Mesendoderm (in vitro differentiated cells): ENCODE data around the gene MOK.

Source experiments
- DNase-seq: peaks from one replicate; pipeline ENCODE4 v3.0.0; 2013
- H2AK5ac ChIP-seq: 2 replicates; pipeline ENCODE4 v1.6.1; 2013; ENCODE audit warnings: low read length, inconsistent platforms
- H2BK120ac ChIP-seq: 2 replicates; pipeline ENCODE4 v1.6.1; 2013; ENCODE audit warnings: low read depth, mild to moderate bottlenecking, low read length, moderate library complexity, mixed read lengths
- H2BK15ac ChIP-seq: replicated peaks from 2 replicates; pipeline ENCODE4 v1.6.1; 2013; ENCODE audit warnings: low read depth, mild to moderate bottlenecking, moderate library complexity
- H2BK5ac ChIP-seq: 2 replicates; pipeline ENCODE4 v1.6.1; 2013; ENCODE audit warnings: low read length, inconsistent platforms
- H3K18ac ChIP-seq: 2 replicates; pipeline ENCODE4 v1.6.1; 2013; ENCODE audit warnings: mild to moderate bottlenecking, low read length, mixed read lengths
- H3K23ac ChIP-seq: one replicate; pipeline ENCODE4 v1.6.1; 2013; ENCODE audit warnings: low read length
- H3K27ac ChIP-seq: 2 replicates; pipeline ENCODE4 v1.5.1; 2013; ENCODE audit warnings: low read depth, mild to moderate bottlenecking, inconsistent platforms, low read length, moderate library complexity
- H3K27me3 ChIP-seq: 2 replicates; pipeline ENCODE4 v1.6.1; 2013; ENCODE audit warnings: low read length, control low read depth, mild to moderate bottlenecking, inconsistent platforms; ENCODE audit not compliant: insufficient read depth, poor library complexity
- H3K36me3 ChIP-seq: 2 replicates; pipeline ENCODE4 v1.6.1; 2013; ENCODE audit warnings: low read length, inconsistent platforms; ENCODE audit not compliant: control insufficient read depth, insufficient read depth
- H3K4ac ChIP-seq: one replicate; pipeline ENCODE4 v1.6.1; 2013; ENCODE audit warnings: low read depth, mild to moderate bottlenecking, low read length, moderate library complexity
- H3K4me1 ChIP-seq: 2 replicates; pipeline ENCODE4 v1.6.1; 2013; ENCODE audit warnings: low read depth, low read length, inconsistent platforms; ENCODE audit not compliant: control insufficient read depth
- H3K4me2 ChIP-seq: 2 replicates; pipeline ENCODE4 v1.6.1; 2013; ENCODE audit warnings: low read length
- H3K4me3 ChIP-seq: 2 replicates; pipeline ENCODE4 v1.5.1; 2013; ENCODE audit warnings: mild to moderate bottlenecking, low read length
- H3K56ac ChIP-seq: one replicate; pipeline ENCODE4 v1.6.1; 2013; ENCODE audit warnings: low read length
- H3K79me1 ChIP-seq: 2 replicates; pipeline ENCODE4 v1.6.1; 2013; ENCODE audit warnings: low read length, inconsistent platforms
- H3K79me2 ChIP-seq: 2 replicates; pipeline ENCODE4 v1.6.1; 2013; ENCODE audit warnings: mild to moderate bottlenecking, low read length; ENCODE audit not compliant: control insufficient read depth, insufficient read depth
- H3K9ac ChIP-seq: 2 replicates; pipeline ENCODE4 v1.6.1; 2013; ENCODE audit warnings: low read length, inconsistent platforms
- H4K5ac ChIP-seq: one replicate; pipeline ENCODE4 v1.6.1; 2013; ENCODE audit warnings: low read length
- H4K8ac ChIP-seq: one replicate; pipeline ENCODE4 v1.6.1; 2013; ENCODE audit warnings: low read depth, mild to moderate bottlenecking, control low read depth, low read length, moderate library complexity
- WGBS: extraction: QIAGEN DNeasy Blood & Tissue Kit; methylation state at CpG from one replicate; pipeline ENCODE4 v1.1.7; 2013; ENCODE audit warnings: low lambda C conversion rate, missing lambda C conversion rate; ENCODE audit not compliant: insufficient coverage; ENCODE audit errors: extremely low coverage; 5-methylcytosine and 5-hydroxymethylcytosine counted together

MOK gene

GRCh38 chr14:102341566-102341965 lies 36.6 kb upstream of the MOK start:
- Histone ChIP-seq H4K8ac (no peak overlapping the region), H3K4me1 (no peaks in the 10 kb centered on the region), H3K79me1 (no peaks in the 10 kb centered on the region), H3K79me2 (no peaks in the 10 kb centered on the region), H2BK5ac (no peak overlapping the region), H3K9ac (no peak overlapping the region), H2BK15ac (no peak overlapping the region), H3K4me3 (no peak overlapping the region), H3K23ac (no peak overlapping the region), H3K27me3 (no peaks in the 10 kb centered on the region), H4K5ac (no peak overlapping the region), H3K36me3 (peaks cover 10% of the 10 kb centered on the region), H3K56ac (no peak overlapping the region), H3K4ac (no peak overlapping the region), H3K4me2 (no peak overlapping the region), H3K18ac (no peak overlapping the region), H2BK120ac (no peak overlapping the region), H3K27ac (no peak overlapping the region), H2AK5ac (no peak overlapping the region)
- no peak for DNase-seq
- whole genome bisulfite sequencing, result no CpG with 5 or more reads among the region's 8 CpGs

- H3K4me3 ChIP-seq, result no peak overlapping the region
- no peak for DNase-seq
- no CpG with 5 or more reads among the region's 9 CpGs for WGBS
- no peak overlapping the region for H2BK120ac ChIP-seq
- H4K5ac ChIP-seq, result no peak overlapping the region
- H3K23ac ChIP-seq, result no peak overlapping the region
- H4K8ac ChIP-seq, result no peak overlapping the region
- H3K9ac ChIP-seq, result no peak overlapping the region
- no peak overlapping the region for H2BK5ac ChIP-seq
- no peak overlapping the region for H2BK15ac ChIP-seq
- H3K79me1 ChIP-seq, result no peaks in the 10 kb centered on the region
- H3K27ac ChIP-seq, result no peak overlapping the region
- H3K36me3 ChIP-seq, result peaks cover 5% of the 10 kb centered on the region
- H3K4ac ChIP-seq, result no peak overlapping the region
- H3K4me2 ChIP-seq, result no peak overlapping the region
- no peak overlapping the region for H3K18ac ChIP-seq
- H3K79me2 ChIP-seq, result no peaks in the 10 kb centered on the region
- H3K4me1 ChIP-seq, result no peaks in the 10 kb centered on the region
- H3K56ac ChIP-seq, result no peak overlapping the region
- no peak overlapping the region for H2AK5ac ChIP-seq
- H3K27me3 ChIP-seq, result no peaks in the 10 kb centered on the region
These were observed 33.8 kb upstream of the MOK start for GRCh38 chr14:102338724-102339123.

GRCh38 chr14:102335163-102335562 lies 30.2 kb upstream of the MOK start:
- no peak overlapping the region for H3K27ac ChIP-seq
- no peak overlapping the region for H3K23ac ChIP-seq
- no peak overlapping the region for H4K8ac ChIP-seq
- no peaks in the 10 kb centered on the region for H3K79me1 ChIP-seq
- no peak overlapping the region for H3K4ac ChIP-seq
- no peak overlapping the region for H3K56ac ChIP-seq
- no peak for DNase-seq
- no peak overlapping the region for H2AK5ac ChIP-seq
- no peaks in the 10 kb centered on the region for H3K36me3 ChIP-seq
- no peak overlapping the region for H2BK5ac ChIP-seq
- H2BK15ac ChIP-seq, result no peak overlapping the region
- no peak overlapping the region for H3K18ac ChIP-seq
- no peak overlapping the region for H3K4me2 ChIP-seq
- no peak overlapping the region for H3K9ac ChIP-seq
- no peaks in the 10 kb centered on the region for H3K27me3 ChIP-seq
- no peaks in the 10 kb centered on the region for H3K4me1 ChIP-seq
- H4K5ac ChIP-seq, result no peak overlapping the region
- H2BK120ac ChIP-seq, result no peak overlapping the region
- no peaks in the 10 kb centered on the region for H3K79me2 ChIP-seq
- WGBS, result no CpG with 5 or more reads among the region's 7 CpGs
- H3K4me3 ChIP-seq, result no peak overlapping the region

- H2BK120ac ChIP-seq, result no peak overlapping the region
- no peak overlapping the region for H3K23ac ChIP-seq
- no peak overlapping the region for H3K56ac ChIP-seq
- no peaks in the 10 kb centered on the region for H3K79me2 ChIP-seq
- H3K27ac ChIP-seq, result no peak overlapping the region
- H3K9ac ChIP-seq, result no peak overlapping the region
- no peak overlapping the region for H2BK5ac ChIP-seq
- no peak overlapping the region for H3K18ac ChIP-seq
- H3K4me1 ChIP-seq, result no peaks in the 10 kb centered on the region
- H4K8ac ChIP-seq, result no peak overlapping the region
- no peak overlapping the region for H4K5ac ChIP-seq
- DNase-seq, result no peak
- 100% methylated on average over 1 of the region's 13 CpGs for whole genome bisulfite sequencing
- H3K4me3 ChIP-seq, result no peak overlapping the region
- no peak overlapping the region for H3K4ac ChIP-seq
- H2BK15ac ChIP-seq, result no peak overlapping the region
- H3K36me3 ChIP-seq, result no peaks in the 10 kb centered on the region
- no peaks in the 10 kb centered on the region for H3K79me1 ChIP-seq
- H3K4me2 ChIP-seq, result no peak overlapping the region
- no peaks in the 10 kb centered on the region for H3K27me3 ChIP-seq
- no peak overlapping the region for H2AK5ac ChIP-seq
These were observed 29.1 kb upstream of the MOK start for GRCh38 chr14:102333795-102334705.

- Histone ChIP-seq H3K36me3 (no peaks in the 10 kb centered on the region), H3K4ac (no peak overlapping the region)
- no CpG with 5 or more reads among the region's 7 CpGs for WGBS
These were observed 28.4 kb upstream of the MOK start for GRCh38 chr14:102333390-102333789.

GRCh38 chr14:102330806-102331205 lies 25.8 kb upstream of the MOK start:
- no peak overlapping the region for H3K18ac ChIP-seq
- WGBS, result no CpG with 5 or more reads among the region's 8 CpGs
- H3K36me3 ChIP-seq, result no peaks in the 10 kb centered on the region
- H3K56ac ChIP-seq, result no peak overlapping the region
- no peak overlapping the region for H3K4me3 ChIP-seq
- H2BK120ac ChIP-seq, result no peak overlapping the region
- H3K9ac ChIP-seq, result no peak overlapping the region
- H3K79me2 ChIP-seq, result no peaks in the 10 kb centered on the region
- H3K4me2 ChIP-seq, result no peak overlapping the region
- H2BK5ac ChIP-seq, result no peak overlapping the region
- H3K4ac ChIP-seq, result no peak overlapping the region
- H3K27ac ChIP-seq, result no peak overlapping the region
- H3K79me1 ChIP-seq, result no peaks in the 10 kb centered on the region
- no peak overlapping the region for H3K23ac ChIP-seq
- DNase-seq, result no peak
- no peak overlapping the region for H2BK15ac ChIP-seq
- no peak overlapping the region for H2AK5ac ChIP-seq
- no peak overlapping the region for H4K5ac ChIP-seq
- H4K8ac ChIP-seq, result no peak overlapping the region
- H3K4me1 ChIP-seq, result no peaks in the 10 kb centered on the region
- H3K27me3 ChIP-seq, result no peaks in the 10 kb centered on the region

More at GRCh38 chr14:102333390-102333789, 28.4 kb upstream of the MOK start:
- no peaks in the 10 kb centered on the region for H3K4me1 ChIP-seq
- H3K79me1 ChIP-seq, result no peaks in the 10 kb centered on the region
- H3K27ac ChIP-seq, result no peak overlapping the region
- no peak overlapping the region for H2BK5ac ChIP-seq
- H3K23ac ChIP-seq, result no peak overlapping the region
- H4K8ac ChIP-seq, result no peak overlapping the region
- no peak overlapping the region for H3K9ac ChIP-seq
- no peak overlapping the region for H3K4me3 ChIP-seq
- H3K27me3 ChIP-seq, result no peaks in the 10 kb centered on the region
- H4K5ac ChIP-seq, result no peak overlapping the region
- H2BK120ac ChIP-seq, result no peak overlapping the region
- no peak overlapping the region for H2AK5ac ChIP-seq
- H3K18ac ChIP-seq, result no peak overlapping the region
- H3K79me2 ChIP-seq, result no peaks in the 10 kb centered on the region
- H3K56ac ChIP-seq, result no peak overlapping the region
- no peak overlapping the region for H2BK15ac ChIP-seq
- no peak for DNase-seq
- H3K4me2 ChIP-seq, result no peak overlapping the region
